ENCODE measurements around the gene CD69.

DNA sequence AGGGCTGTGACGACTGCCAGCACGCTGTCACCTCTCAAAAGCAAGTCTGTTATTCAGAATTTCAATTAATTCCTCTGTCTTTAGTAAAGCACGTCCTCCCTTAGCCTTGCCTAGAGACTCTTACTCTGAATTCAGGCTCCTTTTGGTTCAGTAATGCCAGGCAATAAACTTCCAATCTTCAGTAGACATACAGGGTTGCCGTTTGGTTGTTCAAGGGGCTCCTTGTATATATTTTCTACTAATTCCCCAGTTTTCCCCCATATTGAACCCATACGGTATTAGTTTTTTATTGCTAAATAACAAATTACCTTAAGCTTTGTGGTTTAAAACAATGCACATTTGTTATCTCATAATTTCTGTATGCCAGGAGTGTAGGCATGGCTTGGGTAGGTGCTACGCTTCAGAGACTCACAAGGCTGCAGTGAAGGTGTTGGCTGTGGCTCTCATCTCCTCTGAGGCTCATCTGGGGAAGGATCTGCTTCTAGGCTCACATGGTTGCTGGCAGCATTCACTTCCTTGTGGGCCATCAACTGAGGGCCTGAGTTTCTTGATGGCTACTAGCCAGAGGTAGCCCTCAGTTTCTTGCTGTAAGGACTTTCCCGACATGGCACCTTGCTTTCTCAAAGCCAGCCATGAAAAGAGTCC lies 20.5 kb downstream of the CD69 start:
- TF ChIP-seq, protein P1, sequence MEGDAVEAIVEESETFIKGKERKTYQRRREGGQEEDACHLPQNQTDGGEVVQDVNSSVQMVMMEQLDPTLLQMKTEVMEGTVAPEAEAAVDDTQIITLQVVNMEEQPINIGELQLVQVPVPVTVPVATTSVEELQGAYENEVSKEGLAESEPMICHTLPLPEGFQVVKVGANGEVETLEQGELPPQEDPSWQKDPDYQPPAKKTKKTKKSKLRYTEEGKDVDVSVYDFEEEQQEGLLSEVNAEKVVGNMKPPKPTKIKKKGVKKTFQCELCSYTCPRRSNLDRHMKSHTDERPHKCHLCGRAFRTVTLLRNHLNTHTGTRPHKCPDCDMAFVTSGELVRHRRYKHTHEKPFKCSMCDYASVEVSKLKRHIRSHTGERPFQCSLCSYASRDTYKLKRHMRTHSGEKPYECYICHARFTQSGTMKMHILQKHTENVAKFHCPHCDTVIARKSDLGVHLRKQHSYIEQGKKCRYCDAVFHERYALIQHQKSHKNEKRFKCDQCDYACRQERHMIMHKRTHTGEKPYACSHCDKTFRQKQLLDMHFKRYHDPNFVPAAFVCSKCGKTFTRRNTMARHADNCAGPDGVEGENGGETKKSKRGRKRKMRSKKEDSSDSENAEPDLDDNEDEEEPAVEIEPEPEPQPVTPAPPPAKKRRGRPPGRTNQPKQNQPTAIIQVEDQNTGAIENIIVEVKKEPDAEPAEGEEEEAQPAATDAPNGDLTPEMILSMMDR (IDR thresholded peaks at IDR 0.05): no peak
- TF ChIP-seq POLR2A (IDR thresholded peaks at IDR 0.05): peak in 1 of 4 donors; percentile 6
